NK-92 treated with Interleukin-12 subunit alpha and Interleukin-12 subunit beta, amount 100 ng/mL, for 24 hours (cell line): ENCODE results near the gene SUGP2.
A peak's percentile ranks its signal among the peaks of the same experiment; 100 is the strongest.

Experiments
- DNase-seq: peaks from one replicate; lab custom pipeline; 2025; lab: John Stamatoyannopoulos, UW

Gene SUGP2

DNA sequence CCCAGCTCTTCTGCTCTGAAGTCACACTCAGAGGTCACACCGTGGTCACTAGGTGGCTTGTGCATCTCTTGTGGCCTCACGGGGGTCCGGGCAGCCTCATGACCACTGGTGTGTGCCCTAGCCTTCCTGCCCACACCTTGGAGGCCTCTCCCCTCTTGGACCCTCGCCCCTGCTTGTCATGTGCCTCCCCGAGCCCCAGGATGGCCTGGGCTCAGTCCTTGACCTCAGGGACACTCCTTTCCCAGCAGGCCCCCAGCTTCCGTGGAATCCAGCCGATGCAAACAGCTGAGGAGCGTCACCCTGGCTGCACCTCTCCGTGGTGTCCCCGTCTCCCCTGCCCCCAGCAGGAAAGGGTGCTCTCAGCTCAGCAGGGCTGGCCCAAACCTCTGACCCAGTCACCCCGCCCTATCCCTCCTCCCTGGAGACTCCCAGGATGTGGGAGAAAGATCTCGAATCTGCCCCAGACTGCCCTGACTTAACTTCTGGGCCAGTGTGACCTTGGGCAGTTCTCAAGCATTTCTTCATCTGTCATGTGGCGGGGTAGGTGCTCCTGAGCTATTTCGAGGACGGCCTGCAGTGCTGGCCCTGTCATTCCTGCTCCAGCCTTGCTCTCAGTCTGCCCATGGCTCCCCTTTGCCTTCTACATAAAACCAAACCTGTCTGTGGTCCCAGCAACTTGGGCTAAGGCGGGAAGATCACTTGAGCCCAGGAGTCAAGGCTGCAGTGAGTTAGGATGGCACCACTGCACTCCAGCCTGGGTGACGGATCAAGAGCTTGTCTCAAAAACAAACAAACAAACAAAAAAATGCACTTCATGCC, 25.9 kb upstream of the SUGP2 start:
- no peak for DNase-seq

DNA sequence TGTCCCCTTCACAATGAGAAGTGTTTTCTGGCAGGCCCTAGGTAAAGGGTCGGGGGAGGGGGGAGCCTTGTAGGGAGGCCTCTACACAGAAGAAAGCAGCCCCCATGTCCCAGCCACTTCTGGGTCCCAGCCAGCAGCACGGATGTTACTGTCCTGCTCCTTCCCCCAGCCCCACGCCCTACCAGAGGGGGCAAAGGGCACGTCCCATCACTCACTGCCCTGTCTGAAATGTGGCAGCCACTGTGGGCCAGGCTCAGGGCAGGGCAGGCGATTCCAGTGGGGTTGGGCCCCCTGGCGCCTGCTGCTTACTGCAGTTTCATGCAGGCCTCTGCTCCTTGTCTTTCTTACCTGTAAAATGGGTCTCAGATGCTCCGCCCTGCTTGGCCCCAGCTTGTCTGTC, 24.4 kb upstream of the SUGP2 start:
- no peak for DNase-seq

DNA sequence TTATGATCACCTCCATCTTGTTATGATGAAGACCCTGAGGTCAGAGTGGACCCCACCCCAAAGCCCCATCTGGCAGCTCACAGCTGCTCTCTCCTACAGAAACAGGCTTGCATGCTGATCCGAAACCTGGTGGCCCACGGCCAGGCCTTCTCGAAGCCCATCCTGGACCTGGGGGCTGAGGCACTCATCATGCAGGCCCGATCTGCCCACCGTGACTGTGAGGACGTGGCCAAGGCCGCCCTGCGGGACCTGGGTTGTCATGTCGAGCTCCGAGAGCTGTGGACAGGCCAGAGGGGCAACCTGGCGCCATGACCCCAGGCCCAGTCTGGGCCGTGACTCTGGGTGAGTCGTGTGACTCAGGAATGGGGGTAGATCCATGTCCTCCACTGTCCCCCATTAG, 24.0 kb upstream of the SUGP2 start:
- DNase-seq: no peak

DNA sequence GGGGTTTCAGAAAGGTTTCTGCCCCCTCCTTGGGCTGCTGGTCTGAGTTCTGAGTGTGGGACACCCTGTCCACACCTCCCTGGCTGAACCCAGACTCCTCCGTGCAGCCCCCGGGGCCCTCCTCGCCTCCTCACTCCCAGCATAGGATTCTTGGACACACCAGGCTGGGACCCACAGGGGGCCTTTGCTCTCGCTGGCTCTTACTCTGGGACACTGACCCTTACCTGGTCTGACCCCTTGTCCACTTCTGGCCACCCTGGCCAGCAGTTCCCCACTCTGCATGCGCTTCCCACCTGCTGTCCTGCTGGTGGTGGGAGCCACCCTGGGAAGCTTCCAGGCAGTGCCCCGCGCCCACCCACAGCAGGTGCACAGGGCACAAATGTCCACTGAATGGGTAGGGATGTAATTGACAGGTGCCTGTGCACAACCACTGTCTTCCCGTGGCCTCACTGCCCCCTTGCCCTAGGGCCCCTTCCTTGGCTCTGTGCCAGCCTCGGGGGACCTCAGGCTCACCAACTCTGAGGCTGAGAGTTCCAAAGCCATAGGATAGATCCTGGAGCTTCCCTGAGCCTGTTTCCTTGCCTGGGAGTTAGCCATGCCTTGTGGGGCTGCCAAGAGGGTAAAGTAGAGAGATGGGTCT, 23.4 kb upstream of the SUGP2 start:
- no peak for DNase-seq

DNA sequence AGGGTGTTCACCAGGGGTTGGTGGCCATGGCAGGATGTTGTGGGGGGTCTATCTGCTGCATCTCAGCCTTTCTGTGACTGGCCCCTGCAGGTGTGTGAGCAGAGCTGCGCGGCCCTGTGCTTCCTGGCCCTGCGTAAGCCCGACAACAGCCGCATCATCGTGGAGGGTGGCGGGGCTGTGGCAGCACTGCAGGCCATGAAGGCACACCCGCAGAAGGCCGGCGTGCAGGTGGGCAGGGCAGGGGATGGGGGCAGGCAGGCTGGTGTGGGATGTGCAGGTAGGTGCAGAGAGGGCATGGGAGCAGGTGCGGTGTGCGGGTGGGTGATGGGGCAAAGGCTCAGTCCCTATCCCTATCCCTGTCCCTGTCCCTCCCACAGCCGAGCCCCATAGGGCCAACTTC, 22.4 kb upstream of the SUGP2 start:
- DNase-seq: no peak

DNA sequence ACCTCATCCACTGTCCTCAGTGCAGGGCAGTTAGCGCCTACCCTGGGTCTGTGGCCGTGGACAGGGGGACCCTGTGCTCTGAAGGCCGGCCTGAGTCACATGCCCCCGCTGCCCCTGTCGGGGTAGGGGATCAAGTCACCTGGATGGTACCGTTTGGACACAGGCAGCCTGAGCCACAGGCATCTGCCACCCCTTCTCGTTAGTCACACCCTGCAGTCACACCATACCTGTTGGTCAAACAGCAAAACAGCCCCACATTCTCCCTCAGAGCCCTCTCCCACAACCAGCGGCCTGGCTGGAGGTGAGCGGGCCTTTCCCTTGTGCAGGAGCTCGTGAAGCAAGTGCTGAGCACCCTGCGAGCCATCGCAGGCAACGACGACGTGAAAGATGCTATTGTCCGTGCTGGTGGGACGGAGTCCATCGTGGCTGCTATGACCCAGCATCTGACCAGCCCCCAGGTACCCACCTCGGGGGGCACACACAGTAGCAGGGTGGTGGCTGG, 21.7 kb upstream of the SUGP2 start:
- DNase-seq: no peak

DNA sequence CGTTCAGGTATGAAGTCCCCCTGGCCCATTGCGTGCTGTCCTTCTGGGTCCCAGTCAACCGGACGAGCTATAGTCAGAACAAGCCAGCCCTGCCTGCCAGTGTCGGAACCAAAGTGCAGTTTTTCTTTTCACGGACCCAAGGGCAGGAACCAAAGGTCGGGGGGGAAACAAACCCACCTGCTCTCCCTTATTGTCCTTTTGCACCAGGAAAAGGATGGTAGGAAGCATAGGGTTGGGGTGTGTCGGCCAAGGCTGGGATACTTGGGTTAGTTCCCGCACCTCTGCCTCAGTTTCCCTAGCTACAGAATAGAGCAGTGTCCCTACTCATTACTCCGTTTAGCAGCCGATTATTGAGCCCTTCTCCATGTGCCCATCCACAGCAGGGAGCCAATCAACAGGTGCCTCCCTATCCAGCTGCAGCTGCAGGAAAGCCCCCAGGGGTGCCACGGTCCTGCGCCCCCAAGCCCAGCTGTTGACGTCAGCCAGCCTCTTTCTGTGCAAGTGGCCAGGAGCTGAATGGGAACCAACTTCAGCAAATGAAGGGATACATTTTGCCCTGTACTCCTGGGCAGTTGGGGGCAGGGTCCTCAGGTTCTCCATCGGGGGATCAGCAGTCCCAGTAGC, 21.1 kb upstream of the SUGP2 start:
- no peak for DNase-seq

DNA sequence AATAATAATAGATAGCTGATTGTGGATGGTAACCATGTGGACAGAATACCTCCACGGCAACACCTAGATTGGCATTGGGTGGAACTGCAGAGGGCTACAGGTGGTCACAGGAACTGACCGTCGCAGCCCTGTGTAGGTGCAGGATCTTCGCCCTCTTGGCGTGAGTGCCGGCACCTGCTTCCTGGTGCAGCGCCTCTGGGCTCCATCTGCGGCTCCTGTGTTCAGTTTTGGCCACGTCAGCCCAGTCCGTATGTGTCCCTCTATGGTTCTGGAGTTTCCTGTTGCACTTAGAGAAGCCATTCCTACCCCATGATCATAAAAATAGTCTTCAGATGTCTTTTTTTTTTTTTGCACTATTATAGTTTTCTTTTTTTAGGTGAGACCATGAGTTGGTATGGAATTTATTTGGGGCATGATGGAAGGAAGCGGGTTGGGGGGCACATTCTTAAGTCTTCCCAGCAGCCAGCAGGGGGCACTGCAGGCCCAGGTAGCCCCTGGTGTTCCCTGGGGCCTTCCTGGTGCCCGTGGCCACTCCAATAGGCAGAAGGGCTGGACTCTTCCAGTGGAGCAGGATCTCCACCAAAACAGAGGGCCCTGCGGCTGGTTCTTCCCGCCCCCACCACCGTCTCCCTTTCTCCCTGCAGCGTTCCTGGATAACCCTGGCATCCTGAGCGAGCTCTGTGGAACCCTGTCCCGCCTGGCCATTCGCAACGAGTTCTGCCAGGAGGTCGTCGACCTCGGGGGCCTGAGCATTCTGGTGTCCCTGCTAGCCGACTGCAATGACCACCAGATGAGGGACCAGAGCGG, 20.4 kb upstream of the SUGP2 start:
- DNase-seq: no peak

DNA sequence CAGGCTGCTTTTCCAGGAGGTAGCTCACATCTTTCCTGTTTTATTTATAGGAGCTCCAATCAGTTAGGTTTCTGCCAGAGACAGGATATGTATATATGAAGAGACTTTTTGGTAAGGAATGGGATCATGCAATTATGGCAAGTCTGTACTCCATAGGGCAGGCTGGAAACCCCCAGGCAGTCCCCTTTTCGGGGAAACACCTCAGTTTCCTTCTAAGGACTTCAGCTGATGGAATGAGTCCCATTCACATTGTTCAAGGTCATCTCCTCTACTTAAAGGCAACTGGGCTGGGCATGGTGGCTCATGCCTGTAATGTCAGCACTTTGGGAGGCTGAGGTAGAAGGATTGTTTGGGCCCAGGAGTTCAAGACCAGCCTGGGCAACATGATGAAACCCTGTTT, 19.6 kb upstream of the SUGP2 start:
- DNase-seq: no peak

DNA sequence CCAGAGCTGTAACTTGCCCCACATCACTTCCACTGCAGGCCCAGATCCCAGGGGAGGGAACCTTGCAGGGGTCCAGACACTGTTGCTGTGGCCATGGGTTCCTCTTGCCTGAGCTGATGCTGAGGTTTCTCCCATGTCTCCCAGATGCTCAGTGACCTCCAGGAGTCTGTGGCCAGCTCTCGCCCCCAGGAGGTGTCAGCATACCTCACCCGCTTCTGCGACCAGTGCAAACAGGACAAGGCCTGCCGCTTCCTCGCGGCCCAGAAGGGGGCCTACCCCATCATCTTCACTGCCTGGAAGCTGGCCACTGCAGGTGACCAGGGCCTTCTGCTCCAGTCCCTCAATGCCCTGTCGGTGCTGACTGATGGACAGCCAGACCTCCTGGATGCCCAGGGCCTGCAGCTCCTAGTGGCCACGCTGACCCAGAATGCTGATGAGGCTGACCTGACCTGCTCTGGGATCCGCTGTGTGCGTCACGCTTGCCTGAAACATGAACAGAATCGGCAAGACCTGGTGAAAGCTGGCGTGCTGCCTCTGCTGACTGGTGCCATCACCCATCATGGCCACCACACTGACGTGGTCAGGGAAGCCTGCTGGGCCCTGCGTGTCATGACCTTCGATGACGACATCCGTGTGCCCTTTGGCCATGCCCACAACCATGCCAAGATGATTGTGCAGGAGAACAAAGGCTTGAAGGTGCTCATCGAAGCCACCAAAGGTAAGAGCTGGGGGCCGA, 18.3 kb upstream of the SUGP2 start:
- DNase-seq: no peak

DNA sequence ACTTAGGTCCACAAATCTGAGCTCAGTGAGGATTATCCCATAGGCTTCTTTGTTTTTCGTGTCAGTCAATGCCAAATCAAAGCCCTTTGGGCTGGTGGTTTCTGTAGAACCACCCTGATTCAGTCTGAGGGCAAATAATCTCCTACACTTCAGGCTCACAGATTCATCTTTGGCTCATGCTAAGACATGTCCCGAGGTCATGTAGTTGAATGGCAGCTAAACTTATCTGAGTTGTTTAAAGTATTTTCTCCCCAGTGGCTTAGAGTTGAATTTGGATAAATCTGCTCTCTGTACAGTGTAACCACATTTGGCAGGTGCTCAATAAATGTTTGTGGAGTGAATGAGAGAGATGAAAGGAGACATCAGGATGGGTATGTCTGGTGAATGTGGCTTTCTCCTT, 17.4 kb upstream of the SUGP2 start:
- DNase-seq: no peak

DNA sequence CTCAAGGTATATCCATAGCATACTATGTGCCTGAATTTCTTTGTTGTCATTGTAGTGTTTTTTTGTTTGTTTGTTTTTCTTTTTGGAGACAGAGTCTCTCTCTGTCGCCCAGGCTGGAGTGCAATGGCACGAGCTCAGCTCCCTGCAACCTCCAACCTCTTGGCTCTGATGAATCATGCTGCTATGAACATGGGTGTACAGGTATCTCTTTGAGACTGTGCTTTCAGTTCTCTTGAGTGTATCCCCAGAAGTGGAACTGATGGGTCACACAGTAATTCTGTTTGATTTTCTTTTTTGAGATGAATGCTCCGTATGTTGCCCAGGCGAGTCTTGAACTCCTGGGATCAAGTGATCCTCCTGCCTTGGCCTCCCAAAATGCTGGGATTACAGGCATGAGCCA, 16.8 kb upstream of the SUGP2 start:
- no peak for DNase-seq

DNA sequence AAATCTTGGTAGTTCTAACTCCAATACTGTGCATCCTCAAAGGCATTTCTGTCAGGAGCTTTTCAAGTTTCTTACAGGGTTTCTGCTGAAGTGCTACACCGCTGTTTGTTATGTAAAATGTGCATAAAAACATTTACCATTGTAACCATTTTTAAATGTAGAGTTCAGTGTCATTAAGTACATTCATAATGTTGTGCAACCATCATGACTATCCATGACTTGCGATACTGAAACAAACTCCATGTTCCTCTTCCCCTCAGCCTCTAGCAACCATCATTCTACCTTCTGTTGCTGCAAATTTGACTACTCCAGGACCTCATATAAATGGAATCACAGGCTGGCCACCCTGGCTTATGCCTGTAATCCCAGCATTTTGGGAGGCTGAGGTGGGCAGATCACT, 16.1 kb upstream of the SUGP2 start:
- no peak for DNase-seq

DNA sequence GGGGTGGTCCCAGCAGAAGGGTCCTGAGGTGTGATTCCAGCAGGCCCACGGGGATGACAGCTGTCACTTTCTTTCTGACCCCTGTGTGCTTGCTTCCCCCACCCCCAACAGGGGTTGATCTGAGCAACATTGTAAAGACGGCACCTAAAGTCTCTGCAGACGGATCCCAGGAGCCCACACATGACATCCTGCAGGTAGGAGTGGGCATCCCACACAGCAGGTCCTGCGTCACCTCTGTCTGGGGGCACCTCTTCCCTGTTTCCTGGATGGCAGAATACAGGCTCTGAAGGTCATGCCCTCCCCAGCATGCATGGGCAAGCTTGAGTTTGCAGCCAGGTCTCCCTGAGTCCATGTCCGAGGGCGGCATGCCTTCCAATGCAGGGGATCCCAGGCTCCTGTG, 10.6 kb upstream of the SUGP2 start:
- no peak for DNase-seq

DNA sequence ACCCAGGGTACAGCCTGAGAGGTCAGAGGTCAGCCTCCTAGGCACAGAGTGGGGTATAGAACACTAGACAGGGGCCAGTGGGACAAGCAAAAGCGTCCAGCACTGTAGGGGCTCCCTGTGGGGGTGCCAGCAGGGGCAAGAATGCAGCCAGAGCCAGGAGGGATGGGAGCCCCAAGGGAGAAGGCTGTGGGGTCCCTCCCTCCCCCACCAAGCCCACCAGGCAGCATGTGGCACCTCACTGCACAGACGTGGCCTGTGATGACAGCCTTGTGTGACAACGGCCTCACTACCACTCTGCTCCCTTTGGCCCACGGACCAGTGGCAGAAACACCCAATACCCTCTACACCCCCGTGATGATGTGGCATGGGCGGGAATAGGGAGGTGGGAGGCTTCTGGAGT, 10.2 kb upstream of the SUGP2 start:
- no peak for DNase-seq

DNA sequence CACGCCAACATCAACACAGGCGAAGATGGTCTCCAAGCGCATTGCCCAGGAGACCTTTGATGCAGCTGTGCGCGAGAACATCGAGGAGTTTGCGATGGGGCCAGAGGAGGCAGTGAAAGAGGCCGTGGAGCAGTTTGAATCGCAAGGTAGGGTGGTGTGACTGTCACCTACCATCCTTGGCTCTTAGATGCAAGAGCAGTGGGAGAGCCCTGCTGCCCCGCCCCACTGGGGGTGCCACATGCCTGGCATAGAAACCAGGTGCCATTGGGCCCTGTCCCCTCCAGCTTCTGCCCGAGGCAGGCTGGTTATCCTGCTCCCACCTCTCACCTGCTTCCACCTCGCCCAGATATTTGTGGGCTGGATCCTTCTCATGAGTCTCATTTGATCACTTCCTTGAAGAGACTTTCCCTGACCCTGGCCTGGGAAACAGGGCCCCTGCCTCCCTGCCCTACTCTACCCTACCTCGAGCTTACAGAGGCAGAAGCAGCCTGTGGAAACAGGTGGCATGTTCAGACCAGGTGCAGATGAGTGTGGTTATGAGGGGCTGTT, 9.5 kb upstream of the SUGP2 start:
- DNase-seq: no peak

DNA sequence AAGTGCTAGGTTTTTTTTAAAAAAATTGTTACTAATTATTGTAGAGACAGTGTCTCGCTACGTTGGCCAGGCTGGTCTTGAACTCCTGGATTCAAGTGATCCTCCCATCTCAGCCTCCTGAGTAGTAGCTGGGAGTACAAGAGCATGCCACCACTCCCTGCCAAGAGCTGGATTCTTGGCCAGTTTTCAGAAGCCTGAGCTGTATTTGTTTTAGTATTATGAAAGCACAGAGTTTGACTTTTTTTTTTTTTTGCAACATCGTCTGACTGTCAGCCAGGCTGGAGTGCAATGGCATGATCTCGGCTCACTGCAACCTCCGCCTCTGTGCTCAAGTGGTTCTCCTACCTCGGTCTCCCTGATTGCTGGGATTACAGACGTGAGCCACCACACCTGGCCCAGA, 7.1 kb upstream of the SUGP2 start:
- DNase-seq: no peak

DNA sequence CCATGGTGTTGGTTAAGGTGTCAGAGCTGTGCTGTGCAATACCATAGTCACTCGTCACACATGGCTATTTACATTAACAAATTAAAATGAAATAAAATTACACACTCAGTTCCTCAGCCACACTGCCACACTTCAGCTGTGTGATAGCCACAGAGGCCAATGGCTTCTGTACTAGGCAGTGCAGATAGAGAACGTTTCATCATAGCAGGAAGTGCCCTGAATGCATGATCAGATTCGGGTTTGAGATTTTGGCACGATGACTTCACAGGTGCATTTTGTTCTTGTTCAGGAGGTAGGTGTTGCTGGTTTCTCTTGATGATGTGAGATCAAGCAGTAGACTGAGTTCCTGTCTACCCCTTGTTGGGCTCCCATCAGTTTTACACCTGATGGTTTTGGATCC, 6.6 kb upstream of the SUGP2 start:
- DNase-seq: peak; percentile 47

DNA sequence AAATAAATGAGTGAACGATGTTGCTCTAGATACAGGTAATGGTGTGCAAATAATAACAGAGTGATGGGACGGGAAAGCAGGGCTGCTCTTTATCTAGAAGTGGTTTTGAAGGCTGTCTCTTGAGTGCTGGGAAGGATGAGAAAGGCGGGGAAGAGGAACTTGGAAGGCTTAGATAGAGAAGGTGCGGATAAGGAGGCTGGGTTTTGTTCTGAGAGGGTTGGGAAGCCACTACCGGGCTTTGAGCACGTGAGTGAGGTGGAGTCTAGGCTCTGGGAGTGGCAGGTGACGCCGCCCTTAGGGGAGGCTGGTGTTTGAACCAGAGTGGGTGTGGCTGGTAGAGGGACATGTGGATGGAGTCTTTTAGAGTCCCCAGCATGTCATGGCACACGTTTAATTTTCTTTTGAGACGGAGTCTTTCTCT, 897 bp upstream of the SUGP2 start:
- peak; percentile 76 for DNase-seq

DNA sequence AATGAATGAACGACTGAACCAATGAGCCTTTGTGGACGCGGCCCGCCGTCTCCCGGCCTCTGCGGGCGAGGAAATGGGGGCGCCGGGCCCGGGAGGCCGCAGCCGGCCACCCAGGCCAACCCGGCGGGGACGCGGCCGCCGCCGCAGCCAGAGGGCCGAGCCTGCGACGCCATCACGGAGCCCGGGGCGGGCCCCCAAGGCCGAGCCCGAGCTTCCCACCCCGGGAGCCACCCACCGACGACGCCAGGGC, 216 bp downstream of the SUGP2 start:
- DNase-seq: peak; percentile 60

DNA sequence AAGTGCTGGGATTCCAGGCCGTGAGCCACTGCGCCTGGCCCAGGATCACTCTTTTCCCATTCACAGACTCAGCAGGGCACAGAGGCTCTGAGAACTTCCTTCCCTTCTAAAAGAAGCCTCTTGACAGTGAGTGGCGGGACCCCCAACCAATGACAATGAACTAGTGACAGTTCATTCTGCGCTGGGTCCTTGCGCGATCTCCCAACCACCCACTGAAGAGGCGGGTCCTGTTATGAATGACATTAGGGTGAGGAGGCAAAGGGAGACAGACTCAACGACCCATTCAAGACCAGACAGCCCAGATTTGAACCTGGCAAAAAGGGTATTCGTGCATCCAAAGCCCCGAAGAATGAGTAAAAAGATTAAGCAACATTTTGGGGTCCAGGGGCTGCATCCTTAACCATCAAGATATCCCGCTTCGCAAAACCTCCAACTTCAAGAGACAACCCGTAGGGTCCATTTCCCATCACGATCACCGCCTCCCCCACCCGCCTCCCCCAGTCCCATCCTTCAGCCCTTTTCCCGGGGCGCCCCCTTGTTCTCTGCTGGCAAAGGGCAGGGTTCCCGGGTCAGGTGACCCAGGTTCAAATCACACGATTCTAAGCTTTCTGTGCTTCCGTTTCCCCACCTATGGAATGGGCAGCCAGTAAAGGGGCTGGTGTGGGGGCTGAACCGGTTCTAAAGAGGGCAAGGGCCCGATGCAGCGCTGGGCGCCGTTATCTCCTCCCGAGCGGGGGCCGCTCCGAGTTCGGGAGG, 719 bp downstream of the SUGP2 start:
- DNase-seq: peak; percentile 64
